ENCODE measurements around the gene PSMD13.

DNA sequence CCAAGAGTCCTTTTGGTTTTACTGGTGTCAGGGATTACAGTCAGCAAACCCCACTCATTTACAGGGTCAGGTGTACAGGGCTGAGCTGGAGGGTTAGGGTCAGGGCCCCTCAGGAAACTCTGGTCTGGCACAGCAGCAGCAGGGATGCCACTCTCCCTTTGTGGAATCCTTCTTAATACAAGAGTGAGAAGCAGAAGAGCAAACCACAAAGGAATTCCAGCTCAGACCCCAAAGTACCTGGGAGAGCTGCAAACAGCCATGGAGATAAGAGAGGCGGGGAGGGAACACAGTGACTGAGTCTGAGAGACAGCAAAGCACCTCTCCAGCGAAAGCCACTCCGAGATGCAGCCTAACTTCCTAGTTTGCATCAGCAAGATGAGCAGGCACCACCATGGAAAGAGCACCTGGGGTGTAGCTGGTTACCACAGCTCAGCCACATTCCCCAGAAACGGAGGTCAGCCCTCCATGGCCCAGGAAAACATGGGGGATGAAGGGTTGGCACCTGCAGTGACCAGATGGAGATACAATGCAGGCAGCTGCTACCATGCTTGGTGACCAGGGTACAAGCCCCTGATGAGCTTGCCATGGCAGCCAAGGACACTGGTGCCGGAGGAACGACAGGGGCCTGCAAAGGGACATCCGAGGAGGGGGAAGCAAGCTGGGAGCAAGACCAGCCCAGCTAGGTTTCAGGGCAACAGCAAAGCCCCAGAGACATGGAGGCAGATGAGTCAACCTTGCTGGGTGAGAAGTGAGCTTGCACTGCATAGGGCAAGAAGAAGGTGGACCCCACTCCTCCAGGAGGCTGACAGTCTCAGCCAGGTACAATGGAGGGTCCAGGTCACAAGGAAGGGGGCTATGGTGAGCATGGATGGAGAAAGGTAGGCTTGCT is 33.5 kb upstream of the PSMD13 start:
- TF ChIP-seq RAD21 (CRISPR knock-in tag; IDR thresholded peaks at IDR 0.05), result no peak
- TF ChIP-seq ZSCAN9 (CRISPR knock-in tag; IDR thresholded peaks at IDR 0.05; ENCODE audit: borderline replicate concordance), result no peak
- TF ChIP-seq, protein P1, sequence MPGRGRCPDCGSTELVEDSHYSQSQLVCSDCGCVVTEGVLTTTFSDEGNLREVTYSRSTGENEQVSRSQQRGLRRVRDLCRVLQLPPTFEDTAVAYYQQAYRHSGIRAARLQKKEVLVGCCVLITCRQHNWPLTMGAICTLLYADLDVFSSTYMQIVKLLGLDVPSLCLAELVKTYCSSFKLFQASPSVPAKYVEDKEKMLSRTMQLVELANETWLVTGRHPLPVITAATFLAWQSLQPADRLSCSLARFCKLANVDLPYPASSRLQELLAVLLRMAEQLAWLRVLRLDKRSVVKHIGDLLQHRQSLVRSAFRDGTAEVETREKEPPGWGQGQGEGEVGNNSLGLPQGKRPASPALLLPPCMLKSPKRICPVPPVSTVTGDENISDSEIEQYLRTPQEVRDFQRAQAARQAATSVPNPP (CRISPR knock-in tag; IDR thresholded peaks at IDR 0.05), result no peak

All from HepG2 (cell line).